K562 (cell line): ENCODE results near the gene FCHSD1. TPM values are rescaled to one million over a fixed set of nuclear protein-coding genes. Genes with fewer than 3 reads are reported as not detected.
A peak's percentile ranks its signal among the peaks of the same experiment; 100 is the strongest.

ENCODE experiments used
- ATAC-seq: fragments of 200-7000 bp; cut with Tn5 transposase; 3 replicates; pipeline ENCODE4 v1.9.1; 2020; ENCODE audit warnings: moderate library complexity
- BruUV-seq: library from RNA; stranded (reverse); fragments of 400-500 nt; replicated peaks from 2 replicates; lab custom pipeline; 2021; lab: Mats Ljungman, UMichigan
- CTCF ChIA-PET: fragments of 300-600 bp; formaldehyde crosslinking; extraction: SDS; loops from one replicate; lab custom pipeline; 2021; ENCODE audit warnings: low intra/inter-chr PET ratio; lab: Yijun Ruan, JAX
- POLR2A ChIA-PET: fragments of 300-600, 350-650 bp; sonication (Branson Sonifier 250); formaldehyde crosslinking; extraction: SDS; loops from one replicate; lab custom pipeline; 2021; ENCODE audit warnings: antibody characterized with exemption, inconsistent platforms; lab: Yijun Ruan, JAX
- DNase-seq, 4 experiments: peaks; one replicate each; pipeline versions ENCODE4 v3.0.0 to v3.0.0-alpha.2; 2011 to 2018; ENCODE audit warnings: low spot score in 3 of 4, mixed read lengths in 3 of 4; ENCODE audit errors: extremely low read depth in 1 of 4
- FAIRE-seq: peaks from 2 replicates; lab custom pipeline; 2011; peaks lifted over from hg19 to GRCh38; lab: Jason Lieb, UNC
- H2AFZ ChIP-seq: 2 replicates; pipeline ENCODE4 v1.6.0; 2011; ENCODE audit warnings: low read depth, low read length, control low read depth, inconsistent platforms
- H3K27ac ChIP-seq: fragments of 200-600 bp; 3 replicates; pipeline ENCODE4 v1.8.0; 2011; ENCODE audit warnings: low read depth, mild to moderate bottlenecking, control low read depth, inconsistent platforms, low read length, moderate library complexity, mixed read lengths; ENCODE audit errors: extremely low read depth
- H3K27me3 ChIP-seq, 2 experiments: fragments of 300-600 bp in 1 of 2; 2 replicates in 1 of 2; 3 replicates in 1 of 2; pipeline versions ENCODE4 v1.6.0 to v1.8.0; 2011; ENCODE audit warnings: inconsistent platforms in 2 of 2, low read length in 2 of 2, mild to moderate bottlenecking in 1 of 2, mixed read lengths in 1 of 2, moderate library complexity in 1 of 2; ENCODE audit not compliant: control insufficient read depth in 2 of 2, insufficient read depth in 2 of 2
- H3K36me3 ChIP-seq: fragments of 300-600 bp; 3 replicates; pipeline ENCODE4 v1.8.0; 2011; ENCODE audit warnings: mild to moderate bottlenecking, low read length, inconsistent platforms; ENCODE audit not compliant: control insufficient read depth, insufficient read depth
- H3K4me1 ChIP-seq, 2 experiments: fragments of 200-600 bp in 1 of 2; replicated peaks in 1 of 2; 2 replicates in 1 of 2; 3 replicates in 1 of 2; pipeline versions ENCODE4 v1.5.1 to v1.8.0; 2011; ENCODE audit warnings: inconsistent platforms in 2 of 2, low read length in 2 of 2, mild to moderate bottlenecking in 1 of 2, mixed read lengths in 1 of 2, moderate library complexity in 1 of 2; ENCODE audit not compliant: control insufficient read depth in 2 of 2, insufficient read depth in 2 of 2
- H3K4me2 ChIP-seq: 2 replicates; pipeline ENCODE4 v1.6.1; 2011; ENCODE audit warnings: low read length, control low read depth, inconsistent platforms, mixed read lengths; ENCODE audit not compliant: insufficient read depth
- H3K4me3 ChIP-seq: fragments of 200-600 bp; sonication (generic), shearing (Covaris generic); 2 replicates; pipeline ENCODE4 v1.5.1; 2016; ENCODE audit warnings: control low read depth, inconsistent platforms
- H3K79me2 ChIP-seq: fragments of 200-600 bp; 3 replicates; pipeline ENCODE4 v1.8.0; 2011; ENCODE audit warnings: low read length, inconsistent platforms; ENCODE audit not compliant: control insufficient read depth, insufficient read depth
- H3K9ac ChIP-seq, 2 experiments: 2 replicates each; pipeline versions ENCODE4 v1.6.0 to v1.6.1; 2011; ENCODE audit warnings: low read depth in 2 of 2, low read length in 2 of 2, control low read depth in 1 of 2, inconsistent platforms in 1 of 2, mild to moderate bottlenecking in 1 of 2, mixed read lengths in 1 of 2; ENCODE audit not compliant: insufficient read depth in 1 of 2
- H3K9me1 ChIP-seq: one replicate; pipeline ENCODE4 v1.6.0; 2011; ENCODE audit warnings: inconsistent platforms, mild to moderate bottlenecking, low read length, moderate library complexity; ENCODE audit not compliant: control insufficient read depth, insufficient read depth
- H3K9me3 ChIP-seq: replicated peaks from 2 replicates; pipeline ENCODE4 v1.5.1; 2011; ENCODE audit warnings: low read depth, low read length, inconsistent platforms; ENCODE audit not compliant: control insufficient read depth, insufficient read depth
- H4K20me1 ChIP-seq: replicated peaks from 2 replicates; pipeline ENCODE4 v1.6.1; 2011; ENCODE audit warnings: low read length, inconsistent platforms, mixed read lengths; ENCODE audit not compliant: control insufficient read depth, insufficient read depth
- BCOR ChIP-seq: fragments of 450-650 bp; IDR thresholded peaks from 2 replicates; pipeline ENCODE4 v1.6.1; 2016
- KDM1A ChIP-seq, 2 experiments: fragments of 450-650 bp; IDR thresholded peaks; 2 replicates each; pipeline ENCODE4 v1.6.1; 2016; ENCODE audit warnings: mild to moderate bottlenecking in 2 of 2
- RBM25 ChIP-seq: fragments of 200-400 bp; formaldehyde crosslinking; IDR thresholded peaks from 2 replicates; pipeline ENCODE4 v1.6.1; 2018; ENCODE audit warnings: low read length, low read depth, moderate library complexity; ENCODE audit not compliant: severe bottlenecking
- WGBS: fragments of 100-300 bp; shearing (Covaris generic); methylation state at CpG from one replicate; pipeline ENCODE4 v1.1.6; 2016; ENCODE audit warnings: low coverage, mixed read lengths; ENCODE audit not compliant: insufficient coverage; ENCODE audit errors: missing lambda C conversion rate; 5-methylcytosine and 5-hydroxymethylcytosine counted together
- in situ Hi-C: fragments of 300-500 bp; cut with MboI; formaldehyde crosslinking; loops from 4 replicates; pipeline ENCODE4 v1.15.0; 2018; ENCODE audit warnings: inconsistent platforms, mixed read lengths
- intact Hi-C: fragments of 100-400 bp; cut with micrococcal nuclease; formaldehyde crosslinking; loops from 2 replicates; pipeline ENCODE4 v1.14.2; 2022
- polyA plus RNA-seq, 8 experiments: library from polyadenylated mRNA; depleted of rRNA in 4 of 8; stranded (reverse) in 5 of 8; unstranded in 3 of 8; fragments of >200 nt; fragmentation: Nextera tagmentation in 2 of 8; fragmentation: Illumina TruSeq in 1 of 8; extraction: Ambion mirVana in 2 of 8; extraction: Trizol in 1 of 8; gene quantifications; 2 replicates each; pipeline versions ENCODE4 v1.2.1 to v1.2.3, GENCODE V29; 2011 to 2014; ENCODE audit warnings: inconsistent platforms in 1 of 8, missing spikeins in 1 of 8
- total RNA-seq, 7 experiments: library from RNA; depleted of rRNA in 6 of 7; stranded (reverse); fragments of >200 nt in 6 of 7; fragmentation: Illumina TruSeq in 2 of 7; extraction: Trizol in 2 of 7; gene quantifications; 2 replicates each; pipeline versions ENCODE4 v1.2.1 to v1.2.3, GENCODE V29; 2011 to 2021; ENCODE audit warnings: low replicate concordance in 1 of 7
- TF ChIP-seq, protein P1 (sequence below): sonication (generic); formaldehyde crosslinking; IDR thresholded peaks from 2 replicates; pipeline ENCODE4 v1.8.1; 2022; ENCODE audit warnings: missing genetic modification reagents

The FCHSD1 gene
- total and polyA plus RNA-seq, 9 of the 15 experiments (the other 6 are each of a cell fraction or from before 2014, with no cell fraction given), result 0.35 to 37.5 (median 13.6) TPM

- 6% methylated on average over 3 of the region's 3 CpGs for WGBS
- ATAC-seq, result no peak
- ChIA-PET CTCF (no interaction called here), POLR2A (interaction anchor here (0.7 kb wide), 1 partner anchor 34 kb away, joined by 3 read pairs; no protein-coding TSS in a partner anchor)
- DNase-seq, result no peak
- Histone ChIP-seq H3K9ac (no peak overlapping the region), H3K9me3 (no peaks in the 10 kb centered on the region), H3K27me3 (peaks cover 10 to 54% of the 10 kb centered on the region in 2 experiments), H3K4me2 (no peak overlapping the region), H3K4me1 (peaks cover 10 to 15% of the 10 kb centered on the region in 2 experiments), H3K4me3 (no peak overlapping the region), H3K79me2 (no peaks in the 10 kb centered on the region), H3K9me1 (no peaks in the 10 kb centered on the region), H3K36me3 (no peaks in the 10 kb centered on the region), H3K27ac (no peak overlapping the region), H4K20me1 (no peaks in the 10 kb centered on the region; the same call in 1 of the 2 replicates), H2AFZ (no peak overlapping the region)
- no TSS peak for BruUV-seq
- intact Hi-C loops (no loop called here), in situ Hi-C loops (loop anchor here (5.0 kb wide), 1 partner anchor 260 kb away; the partner anchor contains the start of gene PCDH12)
- TF ChIP-seq BCOR, result 0 out of 2 replicates have a peak, but pooled peaks have one; percentile 14
- TF ChIP-seq, protein P1, sequence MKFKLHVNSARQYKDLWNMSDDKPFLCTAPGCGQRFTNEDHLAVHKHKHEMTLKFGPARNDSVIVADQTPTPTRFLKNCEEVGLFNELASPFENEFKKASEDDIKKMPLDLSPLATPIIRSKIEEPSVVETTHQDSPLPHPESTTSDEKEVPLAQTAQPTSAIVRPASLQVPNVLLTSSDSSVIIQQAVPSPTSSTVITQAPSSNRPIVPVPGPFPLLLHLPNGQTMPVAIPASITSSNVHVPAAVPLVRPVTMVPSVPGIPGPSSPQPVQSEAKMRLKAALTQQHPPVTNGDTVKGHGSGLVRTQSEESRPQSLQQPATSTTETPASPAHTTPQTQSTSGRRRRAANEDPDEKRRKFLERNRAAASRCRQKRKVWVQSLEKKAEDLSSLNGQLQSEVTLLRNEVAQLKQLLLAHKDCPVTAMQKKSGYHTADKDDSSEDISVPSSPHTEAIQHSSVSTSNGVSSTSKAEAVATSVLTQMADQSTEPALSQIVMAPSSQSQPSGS (CRISPR knock-in tag), result no peak
- TF ChIP-seq RBM25, result peak; percentile 75
- TF ChIP-seq KDM1A (IDR thresholded peaks at IDR 0.05), result peak; percentile 18 to 25; a peak in 1 of 4 replicates
- no peak for FAIRE-seq
Observed at GRCh38 chr5:141697586-141697985, 46.4 kb upstream of the FCHSD1 start.
